Spleen (tissue), 7 donors: ENCODE results near the gene TSPO2.

Experiments
- POLR2A ChIP-seq, 3 donors: fragments of 450-650 bp; IDR thresholded peaks; one replicate each; pipeline ENCODE4 v1.5.1; 2017; ENCODE audit warnings: antibody characterized with exemption in 3 of 3, mild to moderate bottlenecking in 1 of 3
- TF ChIP-seq, protein P1 (sequence below), 11 experiments: fragments of 200-600 bp in 7 of 11; fragments of 450-650 bp in 4 of 11; sonication (generic) in 4 of 11; IDR thresholded peaks in 8 of 11; conservative IDR thresholded peaks in 3 of 11; 1 replicate in 7 of 11; 2 replicates in 4 of 11; pipeline versions ENCODE4 v1.4.0 to v1.8.0; 2016 to 2021; ENCODE audit warnings: antibody characterized with exemption in 11 of 11, inconsistent platforms in 4 of 11, mild to moderate bottlenecking in 1 of 11
- donor health status: DM: no; HTN: no; CAD: no; lungs with moderate emphysema.
- donor health status: DM: no; HTN: no; CAD: no.
- donor health status: DM: no; HTN: no; CAD: no.

DNA sequence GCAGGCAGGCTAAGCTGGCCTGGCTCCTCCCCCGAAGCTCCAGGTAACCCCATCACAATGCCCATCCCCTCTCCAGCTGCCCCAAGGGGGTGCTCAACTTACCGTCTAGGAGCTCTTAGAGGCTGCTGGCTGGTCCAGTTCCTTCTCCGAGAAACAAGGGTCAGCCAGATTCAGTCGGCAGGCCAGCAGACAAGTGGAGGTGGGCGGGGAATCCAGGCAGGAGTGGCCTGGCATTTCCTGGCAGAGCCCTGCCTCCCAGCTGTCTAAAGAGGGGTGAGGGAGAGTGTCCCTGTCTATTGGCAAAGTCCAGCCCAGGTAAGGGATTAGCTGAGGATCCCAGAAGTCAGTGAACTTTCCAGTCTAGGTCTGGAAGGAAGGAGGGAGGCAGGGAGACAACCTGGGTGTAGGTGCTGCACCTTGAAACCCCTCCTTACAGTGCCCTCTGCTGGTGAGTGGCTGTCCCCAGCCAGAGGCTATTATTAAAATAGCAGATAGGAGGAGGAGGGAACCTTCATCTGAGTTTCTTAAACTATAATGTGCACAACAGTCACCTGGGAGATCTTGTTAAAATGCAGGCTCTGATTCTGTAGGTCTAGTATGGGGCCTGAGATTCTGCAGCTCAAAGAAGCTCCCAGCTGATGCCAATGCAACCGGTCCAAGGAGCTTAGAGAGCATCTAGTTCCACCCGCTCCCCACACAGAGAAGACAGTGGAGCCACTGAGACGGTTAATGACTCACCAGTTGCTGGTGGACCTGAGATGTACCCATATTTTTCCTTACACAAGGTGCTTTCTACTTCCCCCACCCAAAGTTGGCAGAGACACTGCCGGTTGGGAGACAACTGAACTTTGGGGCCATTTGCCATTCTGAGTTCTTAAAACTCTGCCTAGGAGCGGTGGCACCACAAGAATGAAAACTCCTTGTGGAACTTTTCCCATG lies 2.9 kb upstream of the TSPO2 start, which contains the start of gene UNC5CL:
- TF ChIP-seq, protein P1, sequence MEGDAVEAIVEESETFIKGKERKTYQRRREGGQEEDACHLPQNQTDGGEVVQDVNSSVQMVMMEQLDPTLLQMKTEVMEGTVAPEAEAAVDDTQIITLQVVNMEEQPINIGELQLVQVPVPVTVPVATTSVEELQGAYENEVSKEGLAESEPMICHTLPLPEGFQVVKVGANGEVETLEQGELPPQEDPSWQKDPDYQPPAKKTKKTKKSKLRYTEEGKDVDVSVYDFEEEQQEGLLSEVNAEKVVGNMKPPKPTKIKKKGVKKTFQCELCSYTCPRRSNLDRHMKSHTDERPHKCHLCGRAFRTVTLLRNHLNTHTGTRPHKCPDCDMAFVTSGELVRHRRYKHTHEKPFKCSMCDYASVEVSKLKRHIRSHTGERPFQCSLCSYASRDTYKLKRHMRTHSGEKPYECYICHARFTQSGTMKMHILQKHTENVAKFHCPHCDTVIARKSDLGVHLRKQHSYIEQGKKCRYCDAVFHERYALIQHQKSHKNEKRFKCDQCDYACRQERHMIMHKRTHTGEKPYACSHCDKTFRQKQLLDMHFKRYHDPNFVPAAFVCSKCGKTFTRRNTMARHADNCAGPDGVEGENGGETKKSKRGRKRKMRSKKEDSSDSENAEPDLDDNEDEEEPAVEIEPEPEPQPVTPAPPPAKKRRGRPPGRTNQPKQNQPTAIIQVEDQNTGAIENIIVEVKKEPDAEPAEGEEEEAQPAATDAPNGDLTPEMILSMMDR (IDR thresholded peaks at IDR 0.05 in 8 of 11, conservative IDR thresholded peaks at IDR 0.05 in 3 of 11): peak in 10 of 11 experiments; percentile 38 to 80 (median 62)
- no peak for TF ChIP-seq POLR2A (IDR thresholded peaks at IDR 0.05)
